Putamen (tissue), 1 donor: ENCODE data around the gene ADAM30.

ENCODE experiments used
- DNase-seq: peaks from one replicate; pipeline ENCODE4 v3.0.0-alpha.2; 2016; ENCODE audit warnings: low spot score

Gene ADAM30

DNA sequence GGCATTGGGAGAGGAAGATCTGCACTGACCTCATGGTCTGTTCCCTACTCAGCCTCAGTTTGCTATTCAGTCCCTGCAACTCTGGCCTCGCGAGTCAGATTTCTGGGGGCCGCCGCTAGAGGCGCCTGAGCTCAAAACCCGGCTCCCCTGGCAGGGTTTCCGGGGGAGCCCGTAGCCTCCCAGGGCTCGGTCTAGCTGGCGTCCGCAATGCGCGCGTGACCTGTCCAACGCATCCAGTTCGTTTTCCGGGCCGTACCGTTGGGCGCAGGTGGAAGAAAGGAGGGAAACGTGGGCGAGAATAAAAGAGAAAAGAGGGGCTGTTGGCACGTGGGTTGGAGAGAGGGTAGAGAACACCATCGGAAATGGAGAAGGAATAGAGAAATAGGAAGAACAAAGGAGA lies at the start of gene ADAM30:
TSS of gene ADAM30 (minus strand) at position 213 of the 400 bp plus-strand sequence. CDS start at position 34, 179 bp downstream.
- DNase-seq = no peak

DNA sequence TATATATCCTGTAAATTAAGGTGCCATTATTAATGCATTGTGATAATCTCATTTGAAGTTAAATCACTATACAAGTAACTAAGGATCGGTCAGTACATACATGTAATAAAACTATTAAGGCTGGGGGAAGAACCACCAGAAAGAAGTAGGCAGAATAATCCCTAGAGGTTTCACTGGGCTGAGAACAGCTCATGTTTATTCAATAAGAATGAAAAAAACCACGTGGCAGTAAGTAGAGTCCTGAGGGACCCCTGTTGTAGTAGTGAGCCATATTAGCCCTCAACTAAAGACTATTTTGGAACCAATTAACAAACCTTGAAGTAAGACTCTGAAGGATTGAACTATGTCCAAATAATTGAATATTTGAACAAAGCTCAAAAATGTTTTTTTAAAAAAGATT lies 46.9 kb upstream of the ADAM30 start:
- DNase-seq = no peak

DNA sequence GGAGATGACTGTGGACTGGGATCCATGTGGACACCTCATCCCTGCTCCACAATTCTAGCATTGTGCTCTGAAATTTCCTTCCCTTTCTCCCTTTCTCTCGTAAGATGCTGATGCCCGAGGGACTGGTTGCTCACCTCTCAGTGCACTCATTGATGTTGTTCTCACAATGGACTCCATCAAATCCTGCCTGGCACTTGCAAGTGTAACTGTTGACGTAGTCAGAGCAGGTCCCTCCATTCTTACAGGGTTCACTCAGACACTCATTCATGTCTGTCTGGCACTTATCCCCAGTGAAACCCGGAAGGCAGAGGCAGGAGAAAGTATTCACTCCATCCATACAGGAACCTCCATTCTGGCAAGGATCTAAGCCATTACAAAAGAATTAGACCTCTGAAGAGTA lies 45.1 kb upstream of the ADAM30 start:
- no peak for DNase-seq

- no peak for DNase-seq
Observed at GRCh38 chr1:119940697-119941096, 44.4 kb upstream of the ADAM30 start.

- no peak for DNase-seq
Observed at GRCh38 chr1:119937198-119937597, 40.9 kb upstream of the ADAM30 start.

DNA sequence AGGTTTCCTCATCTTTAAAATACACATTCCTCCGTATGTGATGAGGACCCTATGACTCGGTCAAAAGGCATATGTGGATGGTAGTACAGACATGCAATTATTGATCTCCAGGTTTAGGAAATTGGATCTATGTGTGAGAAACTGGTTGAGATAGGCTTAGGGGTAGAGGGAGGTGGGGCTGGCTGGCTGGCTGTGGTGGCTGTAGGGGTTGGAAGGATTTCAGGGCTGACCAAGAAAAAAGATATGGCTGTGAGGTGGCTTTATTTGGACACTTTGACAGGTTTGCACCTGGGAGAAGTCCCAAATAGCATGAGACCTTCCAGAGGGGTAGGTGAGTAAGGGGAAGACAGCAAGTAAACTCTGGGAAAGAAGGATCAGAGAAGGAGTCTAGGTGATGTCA lies 39.6 kb upstream of the ADAM30 start:
- no peak for DNase-seq

DNA sequence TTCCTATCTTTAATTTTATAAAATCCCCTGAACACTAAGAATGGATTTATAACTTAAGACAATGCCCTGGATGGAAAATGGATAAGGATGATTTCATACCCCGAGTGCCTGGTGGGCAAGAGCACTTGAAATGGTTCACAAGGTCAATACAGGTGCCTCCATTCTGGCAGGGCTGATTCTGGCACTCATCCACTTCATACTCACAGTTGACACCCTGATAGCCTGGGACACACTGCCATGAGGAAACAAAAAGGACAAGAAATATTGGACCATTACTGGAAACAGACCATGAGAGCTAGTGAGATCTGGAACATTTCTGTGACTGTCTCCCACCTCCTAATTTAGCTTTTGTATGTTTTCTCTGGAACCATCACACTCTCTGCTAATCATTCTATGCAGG lies 39.1 kb upstream of the ADAM30 start:
- no peak for DNase-seq

- no peak for DNase-seq
Observed at GRCh38 chr1:119933397-119933796, 37.1 kb upstream of the ADAM30 start.

GRCh38 chr1:119929643-119930315 lies 33.5 kb upstream of the ADAM30 start:
- DNase-seq = no peak

DNA sequence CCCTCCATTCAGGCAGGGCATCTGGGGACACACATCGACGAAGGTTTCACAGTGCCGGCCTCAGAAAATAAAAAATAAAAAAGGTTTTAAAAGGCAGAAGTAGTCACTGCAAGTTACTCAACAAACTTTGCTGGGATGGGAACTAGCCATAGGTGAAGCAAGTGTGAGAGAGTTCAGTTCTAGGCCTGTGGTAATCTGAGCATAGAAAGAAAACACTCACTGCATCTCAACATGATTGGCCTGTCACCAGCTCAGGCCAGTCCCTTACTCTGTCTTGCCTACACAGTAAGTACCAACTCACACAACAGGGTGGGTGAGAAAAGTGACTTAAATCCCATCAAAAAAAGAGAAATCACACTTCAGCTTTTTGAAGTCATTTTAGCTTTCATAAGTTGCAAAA lies 30.2 kb upstream of the ADAM30 start:
- DNase-seq = no peak

GRCh38 chr1:119924948-119925898 lies 28.9 kb upstream of the ADAM30 start:
- no peak for DNase-seq

- DNase-seq = no peak
Observed at GRCh38 chr1:119920104-119920968, 24.0 kb upstream of the ADAM30 start.

DNA sequence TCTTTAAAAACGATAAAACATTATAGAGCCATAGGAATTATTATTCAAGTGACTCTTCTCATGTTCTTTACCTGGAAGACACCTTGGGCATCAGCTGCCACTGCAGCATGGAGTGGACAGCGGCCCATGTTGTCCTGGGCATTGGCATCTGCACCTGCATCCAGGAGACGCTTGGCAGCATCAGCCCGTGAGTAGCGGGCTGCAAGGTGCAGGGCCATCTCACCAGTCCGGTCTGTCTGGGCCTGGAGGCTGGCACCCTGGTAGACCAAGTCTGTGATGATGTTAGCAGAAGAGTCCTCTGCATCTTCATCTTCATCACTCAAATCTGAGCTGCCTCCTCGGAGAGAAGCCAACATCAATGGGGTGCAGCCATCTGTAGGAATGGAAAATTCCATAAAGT lies 22.9 kb upstream of the ADAM30 start:
- no peak for DNase-seq

- DNase-seq = no peak
Observed at GRCh38 chr1:119918301-119918700, 22.0 kb upstream of the ADAM30 start.

GRCh38 chr1:119917304-119918055 lies 21.2 kb upstream of the ADAM30 start:
- no peak for DNase-seq

DNA sequence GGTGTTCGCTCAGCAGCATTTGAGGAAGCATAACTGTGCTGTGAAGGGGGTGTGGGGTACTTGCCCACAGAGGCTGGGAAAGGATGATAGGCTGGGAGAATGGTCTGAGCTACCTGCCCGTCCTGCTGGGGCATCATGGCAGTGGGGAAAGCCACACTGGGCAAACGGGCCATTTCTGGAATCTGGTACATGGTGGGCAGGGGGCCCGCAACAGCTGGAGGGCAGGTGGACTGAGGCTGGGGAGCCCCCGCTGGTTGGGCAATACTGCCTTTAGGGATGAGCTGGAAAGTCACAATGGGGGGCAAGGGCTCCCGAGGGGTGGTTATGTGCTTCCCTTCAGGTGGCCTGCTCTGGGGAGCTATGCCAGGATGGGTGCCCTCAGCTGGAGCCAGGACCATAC lies 19.2 kb upstream of the ADAM30 start:
- DNase-seq = no peak

DNA sequence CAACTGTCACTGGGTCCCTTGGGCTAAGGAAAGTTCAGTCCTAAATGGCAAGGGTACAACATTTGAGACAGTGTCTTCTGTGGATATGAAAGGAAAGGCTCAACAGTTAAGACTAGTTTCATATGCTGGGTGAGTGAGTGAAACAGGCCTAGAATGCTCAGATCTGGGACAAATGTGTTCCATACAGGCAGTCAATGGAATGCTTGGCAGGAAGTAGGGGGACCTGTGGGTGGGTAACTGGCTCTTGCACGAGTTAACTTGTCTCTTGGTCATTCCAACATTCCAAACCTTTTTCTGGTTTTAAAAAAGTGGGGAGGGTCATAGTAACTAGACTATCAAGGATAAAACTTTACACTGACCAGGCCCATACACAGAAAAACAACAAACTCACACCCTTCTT lies 17.8 kb upstream of the ADAM30 start:
- no peak for DNase-seq

DNA sequence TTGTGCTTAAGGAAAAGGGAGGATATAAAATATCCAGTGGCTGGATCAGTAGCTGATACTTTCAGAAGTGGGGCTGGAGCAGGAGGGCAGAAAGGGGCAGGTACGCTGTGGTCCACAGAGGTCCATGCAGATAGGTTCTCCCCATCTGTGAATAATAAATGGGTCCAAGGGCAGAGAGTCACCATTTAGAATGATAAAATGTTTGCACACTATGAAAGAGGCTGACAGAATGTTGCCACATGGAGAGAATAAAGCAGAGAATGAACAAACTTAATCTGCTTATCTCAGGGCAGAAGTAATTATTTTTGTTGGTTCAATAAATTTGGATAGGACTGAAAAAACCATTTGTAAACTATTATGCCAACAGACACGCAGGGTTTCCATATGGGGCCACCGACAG lies 16.6 kb upstream of the ADAM30 start:
- no peak for DNase-seq

DNA sequence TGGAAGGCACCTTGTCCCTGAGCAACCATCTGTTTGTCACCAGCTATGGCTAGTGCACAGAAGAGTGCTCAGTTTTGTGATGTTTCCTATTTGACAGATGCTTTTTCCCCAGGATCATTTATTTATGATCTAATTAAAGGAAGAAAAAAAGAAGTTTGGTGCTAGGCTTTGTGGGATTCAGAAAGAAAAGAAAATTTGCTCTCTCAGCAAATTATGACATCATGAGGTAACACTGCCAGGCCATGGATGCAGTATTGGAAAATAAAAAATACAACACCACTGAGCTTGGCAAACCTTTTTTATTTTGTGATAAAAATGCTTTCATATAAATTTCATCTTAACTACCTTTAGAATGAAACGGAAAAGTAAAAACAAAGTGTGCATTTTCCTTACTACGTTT lies 15.5 kb upstream of the ADAM30 start:
- no peak for DNase-seq

GRCh38 chr1:119910618-119911017 lies 14.3 kb upstream of the ADAM30 start:
- DNase-seq = no peak

DNA sequence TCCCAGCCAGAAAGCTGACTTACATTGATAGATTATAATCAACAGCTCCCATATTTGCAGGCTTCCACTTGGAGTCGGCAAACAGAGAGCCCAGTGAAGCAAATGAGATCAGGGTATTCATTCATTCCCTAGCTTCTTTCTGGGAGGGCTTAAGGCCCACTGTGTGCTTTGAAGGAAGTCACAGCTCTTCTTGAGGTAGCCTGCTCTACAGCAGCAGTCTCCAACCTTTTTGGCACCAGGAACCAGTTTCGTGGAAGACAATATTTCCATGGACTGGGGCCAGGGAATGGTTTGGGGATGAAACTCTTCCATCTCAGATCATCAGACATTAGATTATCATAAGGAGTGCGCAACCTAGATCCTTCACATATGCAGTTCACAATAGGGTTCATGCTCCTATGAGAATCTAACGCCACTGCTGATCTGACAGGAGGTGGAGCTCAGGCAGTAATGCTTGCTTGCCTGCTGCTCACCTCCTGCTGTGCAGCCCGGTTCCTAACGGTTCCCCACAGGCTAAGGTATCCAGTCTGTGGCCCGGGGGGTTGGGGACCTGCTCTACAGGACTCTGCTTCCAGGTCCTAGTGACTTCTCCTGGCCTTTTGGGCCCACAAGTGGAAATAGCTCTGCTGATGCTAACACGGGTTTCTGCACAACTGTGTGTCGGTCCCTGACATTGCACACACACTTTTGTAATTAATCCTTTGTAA lies 13.7 kb upstream of the ADAM30 start:
- no peak for DNase-seq
